HL-60 (cell line): ENCODE data around the gene TPK1.

Experiments
- DNase-seq, 2 experiments: peaks; one replicate each; pipeline ENCODE4 v3.0.0-alpha.2; 2010 to 2020; ENCODE audit warnings: low read depth in 1 of 2, low spot score in 1 of 2
- H3K27ac ChIP-seq: fragments of 250-450 bp; sonication (Bioruptor Pico); replicated peaks from 2 replicates; pipeline ENCODE4 v1.5.1; 2020; ENCODE audit warnings: mild to moderate bottlenecking, moderate library complexity
- H3K27me3 ChIP-seq: fragments of 250-450 bp; sonication (Bioruptor Pico); 2 replicates; pipeline ENCODE4 v1.5.1; 2021; ENCODE audit warnings: mild to moderate bottlenecking, moderate library complexity; ENCODE audit not compliant: insufficient read depth, poor library complexity, severe bottlenecking
- H3K4me3 ChIP-seq: replicated peaks from 2 replicates; pipeline ENCODE4 v1.5.1; 2011; ENCODE audit warnings: mild to moderate bottlenecking, control low read depth, low read length; ENCODE audit not compliant: insufficient read depth
- CTCF ChIP-seq: IDR thresholded peaks from one replicate; pipeline ENCODE4 v1.5.1; 2011; ENCODE audit warnings: low read length, control low read depth, inconsistent platforms; ENCODE audit not compliant: insufficient read depth
- GABPA ChIP-seq: IDR thresholded peaks from 2 replicates; pipeline ENCODE4 v1.6.1; 2012; ENCODE audit warnings: low read depth
- POLR2AphosphoS5 ChIP-seq: IDR thresholded peaks from 2 replicates; pipeline ENCODE4 v1.6.1; 2012; ENCODE audit warnings: low read depth
- SPI1 ChIP-seq: IDR thresholded peaks from 2 replicates; pipeline ENCODE4 v1.6.1; 2012; ENCODE audit warnings: low read depth, mild to moderate bottlenecking, borderline replicate concordance
- TF ChIP-seq, protein P1 (sequence below): IDR thresholded peaks from 2 replicates; pipeline ENCODE4 v1.6.1; 2012; ENCODE audit warnings: low read depth; ENCODE audit not compliant: insufficient replicate concordance

TPK1 gene

GRCh38 chr7:144873316-144873845, 37.5 kb upstream of the TPK1 start:
- Histone ChIP-seq H3K4me3 (no peak overlapping the region), H3K27ac (no peak overlapping the region), H3K27me3 (no peaks in the 10 kb centered on the region)
- DNase-seq, result no peak
- TF ChIP-seq SPI1 (no peak), GABPA (no peak)
- TF ChIP-seq, protein P1, sequence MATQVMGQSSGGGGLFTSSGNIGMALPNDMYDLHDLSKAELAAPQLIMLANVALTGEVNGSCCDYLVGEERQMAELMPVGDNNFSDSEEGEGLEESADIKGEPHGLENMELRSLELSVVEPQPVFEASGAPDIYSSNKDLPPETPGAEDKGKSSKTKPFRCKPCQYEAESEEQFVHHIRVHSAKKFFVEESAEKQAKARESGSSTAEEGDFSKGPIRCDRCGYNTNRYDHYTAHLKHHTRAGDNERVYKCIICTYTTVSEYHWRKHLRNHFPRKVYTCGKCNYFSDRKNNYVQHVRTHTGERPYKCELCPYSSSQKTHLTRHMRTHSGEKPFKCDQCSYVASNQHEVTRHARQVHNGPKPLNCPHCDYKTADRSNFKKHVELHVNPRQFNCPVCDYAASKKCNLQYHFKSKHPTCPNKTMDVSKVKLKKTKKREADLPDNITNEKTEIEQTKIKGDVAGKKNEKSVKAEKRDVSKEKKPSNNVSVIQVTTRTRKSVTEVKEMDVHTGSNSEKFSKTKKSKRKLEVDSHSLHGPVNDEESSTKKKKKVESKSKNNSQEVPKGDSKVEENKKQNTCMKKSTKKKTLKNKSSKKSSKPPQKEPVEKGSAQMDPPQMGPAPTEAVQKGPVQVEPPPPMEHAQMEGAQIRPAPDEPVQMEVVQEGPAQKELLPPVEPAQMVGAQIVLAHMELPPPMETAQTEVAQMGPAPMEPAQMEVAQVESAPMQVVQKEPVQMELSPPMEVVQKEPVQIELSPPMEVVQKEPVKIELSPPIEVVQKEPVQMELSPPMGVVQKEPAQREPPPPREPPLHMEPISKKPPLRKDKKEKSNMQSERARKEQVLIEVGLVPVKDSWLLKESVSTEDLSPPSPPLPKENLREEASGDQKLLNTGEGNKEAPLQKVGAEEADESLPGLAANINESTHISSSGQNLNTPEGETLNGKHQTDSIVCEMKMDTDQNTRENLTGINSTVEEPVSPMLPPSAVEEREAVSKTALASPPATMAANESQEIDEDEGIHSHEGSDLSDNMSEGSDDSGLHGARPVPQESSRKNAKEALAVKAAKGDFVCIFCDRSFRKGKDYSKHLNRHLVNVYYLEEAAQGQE, result no peak

DNA sequence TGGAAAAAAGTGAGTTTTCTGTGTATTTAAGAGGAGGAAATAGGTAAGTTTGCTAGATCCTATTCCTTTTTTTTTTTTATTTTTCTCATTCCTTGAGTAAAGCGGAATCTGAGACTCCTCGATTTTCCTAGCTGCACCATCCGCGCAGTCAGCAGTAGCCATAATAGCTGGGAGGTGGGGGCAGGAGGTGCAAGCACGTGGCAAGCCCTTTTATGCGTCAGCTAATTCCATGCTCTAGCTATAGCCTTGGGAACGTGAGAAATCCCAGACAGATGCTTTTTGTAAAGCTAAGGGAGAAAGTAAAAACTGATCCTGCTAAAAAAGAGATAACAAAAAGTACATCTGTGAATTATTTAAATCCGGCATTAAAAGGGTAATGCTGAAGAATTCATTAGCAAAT, 33.2 kb upstream of the TPK1 start:
- Histone ChIP-seq H3K4me3 (no peak overlapping the region), H3K27me3 (no peaks in the 10 kb centered on the region), H3K27ac (no peak overlapping the region)
- DNase-seq, result no peak
- no peak for TF ChIP-seq POLR2AphosphoS5
- TF ChIP-seq, protein P1, result no peak
- TF ChIP-seq SPI1, result no peak
- TF ChIP-seq CTCF, result no peak
- no peak for TF ChIP-seq GABPA

- TF ChIP-seq, protein P1, result no peak
- TF ChIP-seq POLR2AphosphoS5, result no peak
- TF ChIP-seq SPI1, result no peak
- TF ChIP-seq CTCF, result no peak
- no peak for TF ChIP-seq GABPA
- DNase-seq, result no peak
- Histone ChIP-seq H3K4me3 (no peak overlapping the region), H3K27me3 (no peaks in the 10 kb centered on the region), H3K27ac (no peak overlapping the region)
Measured at GRCh38 chr7:144866189-144866588, 30.3 kb upstream of the TPK1 start.

DNA sequence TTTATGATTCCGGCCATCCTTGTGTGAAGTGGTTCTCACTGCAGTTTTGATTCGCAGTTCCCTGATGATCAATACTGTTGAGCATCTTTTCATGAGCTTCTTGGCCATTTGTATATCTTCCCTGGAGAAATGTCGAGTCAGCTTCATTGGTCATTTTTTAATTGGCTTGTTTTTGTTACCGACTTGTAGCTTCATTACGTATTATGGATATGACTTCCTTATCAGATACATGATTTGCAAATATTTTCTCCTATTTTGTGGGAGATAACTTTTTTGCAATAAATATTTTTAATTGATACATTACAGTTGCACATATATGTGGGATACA, 27.4 kb upstream of the TPK1 start:
- no peaks in the 10 kb centered on the region for H3K27me3 ChIP-seq
- TF ChIP-seq, protein P1, result no peak
- TF ChIP-seq GABPA (no peak), CTCF (no peak), POLR2AphosphoS5 (no peak), SPI1 (no peak)
- DNase-seq, result no peak
- H3K27ac ChIP-seq, result no peak overlapping the region
- no peak overlapping the region for H3K4me3 ChIP-seq
